ENCODE measurements around the gene ABCA1. TPM values are rescaled to one million over a fixed set of nuclear protein-coding genes. Genes with fewer than 3 reads are reported as not detected.
"Not testable (repeated sequence)": the region's sequence is repeated elsewhere in the genome, so short reads cannot be mapped to it uniquely, and the experiment has no call there.

Gene ABCA1
- total RNA-seq, 1 donor from 2014 or later: 30.7 TPM

GRCh38 chr9:104923289-104923688, 4.7 kb downstream of the ABCA1 start:
- H3K27ac ChIP-seq: no peak overlapping the region
- H3K36me3 ChIP-seq: no peaks in the 10 kb centered on the region
- peaks cover 63% of the 10 kb centered on the region for H3K4me1 ChIP-seq
- peak overlapping the region in 1 of 2 donors; percentile 3 for H3K4me3 ChIP-seq
- no peak for TF ChIP-seq POLR2A (IDR thresholded peaks at IDR 0.05)
- TF ChIP-seq POLR2AphosphoS5 (IDR thresholded peaks at IDR 0.05; ENCODE audit: insufficient read depth in 1 of 2, low read depth in 1 of 2): no peak
- no peak for TF ChIP-seq CTCF (IDR thresholded peaks at IDR 0.05)
- no peak for DNase-seq (ENCODE audit: extremely low spot score in 2 of 2)
- H3K27me3 ChIP-seq: no peaks in the 10 kb centered on the region
- H3K9me3 ChIP-seq: no peaks in the 10 kb centered on the region
- intact Hi-C loops (cut with DNase I): loop anchor here (5.0 to 10.0 kb wide), 2 partner anchors 56 to 142 kb away; no protein-coding TSS in a partner anchor

DNA sequence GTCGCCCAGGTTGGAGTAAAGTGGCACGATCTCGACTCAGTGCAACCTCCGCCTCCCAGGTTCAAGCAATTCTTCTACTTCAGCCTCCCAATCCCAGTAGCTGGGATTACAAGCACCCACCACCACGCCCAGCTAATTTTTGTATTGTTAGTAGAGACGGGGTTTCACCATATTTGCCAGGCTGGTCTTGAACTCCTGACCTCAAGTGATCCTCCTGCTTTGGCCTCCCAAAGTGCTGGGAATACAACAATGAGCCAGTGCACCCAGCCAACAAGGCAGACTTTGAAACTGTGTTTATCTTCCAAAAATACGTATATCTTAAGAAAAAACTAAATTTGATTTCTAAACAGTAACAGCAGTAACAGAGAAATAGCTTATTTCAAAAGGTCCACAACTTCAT, 5.2 kb downstream of the ABCA1 start:
- not testable (repeated sequence) for DNase-seq (ENCODE audit: extremely low spot score in 2 of 2); H3K4me3 ChIP-seq; H3K9me3 ChIP-seq; H3K27me3 ChIP-seq; H3K36me3 ChIP-seq; H3K27ac ChIP-seq
- H3K4me1 ChIP-seq: peaks cover 64% of the 10 kb centered on the region
- intact Hi-C loops (cut with DNase I): loop anchor here (5.0 to 10.0 kb wide), 2 partner anchors 55 to 142 kb away; no protein-coding TSS in a partner anchor

DNA sequence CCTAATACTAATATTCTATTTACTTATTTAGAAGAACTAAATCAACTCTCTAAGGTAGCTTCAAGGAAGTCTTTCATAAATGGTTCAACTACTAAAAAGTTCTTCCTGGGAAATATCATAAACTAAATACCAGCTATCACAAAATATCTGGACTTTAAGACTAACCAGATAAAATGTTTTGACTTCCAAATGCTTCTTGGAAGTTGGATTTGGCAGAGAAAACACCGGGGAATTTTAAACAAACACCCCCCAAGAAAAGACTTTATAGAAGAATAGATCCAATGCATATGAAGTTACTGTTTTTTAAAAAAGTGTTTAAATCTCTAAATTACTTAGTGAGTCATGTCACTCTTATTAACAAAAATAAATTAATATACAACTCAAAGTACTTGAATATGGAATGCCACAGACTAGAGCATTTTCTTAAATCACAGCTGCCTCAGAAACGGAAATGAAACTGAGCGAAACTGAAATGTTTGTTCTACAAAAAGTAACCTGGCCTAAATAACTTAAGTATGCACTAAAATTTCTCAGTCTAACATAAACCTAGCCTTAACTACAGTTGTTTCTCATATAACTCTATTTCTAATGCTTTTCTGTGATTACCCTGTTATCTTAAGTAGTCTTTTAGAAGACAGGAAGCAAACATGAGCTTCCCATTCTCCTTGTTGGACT, 6.8 kb downstream of the ABCA1 start:
- no peak for DNase-seq (ENCODE audit: extremely low spot score in 2 of 2)
- TF ChIP-seq POLR2A (IDR thresholded peaks at IDR 0.05) (no peak), POLR2AphosphoS5 (IDR thresholded peaks at IDR 0.05; ENCODE audit: insufficient read depth in 1 of 2, low read depth in 1 of 2) (no peak), CTCF (IDR thresholded peaks at IDR 0.05) (no peak)
- Histone ChIP-seq H3K36me3 (no peaks in the 10 kb centered on the region), H3K27ac (no peak overlapping the region), H3K4me3 (no peak overlapping the region), H3K27me3 (no peaks in the 10 kb centered on the region), H3K4me1 (peaks cover 70% of the 10 kb centered on the region), H3K9me3 (no peaks in the 10 kb centered on the region)
- intact Hi-C loops (cut with DNase I): loop anchor here (5.0 to 10.0 kb wide), 2 partner anchors 54 to 144 kb away; no protein-coding TSS in a partner anchor

DNA sequence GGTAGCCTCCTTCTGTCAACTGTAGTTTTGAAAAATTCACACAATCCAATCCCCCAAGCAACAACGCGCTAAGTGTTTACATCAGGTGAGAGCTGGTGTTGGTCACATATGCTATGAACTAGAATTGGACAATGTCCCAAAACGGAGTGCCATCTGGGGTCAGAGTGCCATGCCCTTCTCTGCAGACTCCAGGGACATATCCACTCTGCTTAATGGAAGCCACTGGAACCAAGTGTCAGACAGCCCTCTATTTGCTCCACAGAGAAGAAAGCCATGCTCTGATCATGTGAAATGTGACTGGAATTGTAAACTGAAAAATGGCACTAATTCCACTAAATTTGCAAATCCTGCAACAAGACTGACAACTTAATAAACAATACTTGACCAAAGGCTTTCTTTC, 12.2 kb downstream of the ABCA1 start:
- intact Hi-C loops (cut with DNase I): no loop called here

GRCh38 chr9:104915049-104915448, 12.9 kb downstream of the ABCA1 start:
- peaks cover 78% of the 10 kb centered on the region for H3K4me1 ChIP-seq
- no peak for DNase-seq (ENCODE audit: extremely low spot score in 2 of 2)
- no peaks in the 10 kb centered on the region for H3K27me3 ChIP-seq
- no peak overlapping the region for H3K27ac ChIP-seq
- no peak overlapping the region for H3K4me3 ChIP-seq
- H3K36me3 ChIP-seq: no peaks in the 10 kb centered on the region
- intact Hi-C loops (cut with DNase I): no loop called here
- TF ChIP-seq POLR2A (IDR thresholded peaks at IDR 0.05) (no peak), POLR2AphosphoS5 (IDR thresholded peaks at IDR 0.05; ENCODE audit: insufficient read depth in 1 of 2, low read depth in 1 of 2) (no peak), CTCF (IDR thresholded peaks at IDR 0.05) (no peak)
- no peaks in the 10 kb centered on the region for H3K9me3 ChIP-seq

More for the DNA sequence above, 12.2 kb downstream of the ABCA1 start:
- no peaks in the 10 kb centered on the region for H3K27me3 ChIP-seq
- H3K4me3 ChIP-seq: no peak overlapping the region
- no peak overlapping the region for H3K27ac ChIP-seq
- TF ChIP-seq POLR2AphosphoS5 (IDR thresholded peaks at IDR 0.05; ENCODE audit: insufficient read depth in 1 of 2, low read depth in 1 of 2): no peak
- no peak for TF ChIP-seq CTCF (IDR thresholded peaks at IDR 0.05)
- no peak for TF ChIP-seq POLR2A (IDR thresholded peaks at IDR 0.05)
- H3K4me1 ChIP-seq: peaks cover 76% of the 10 kb centered on the region
- H3K9me3 ChIP-seq: no peaks in the 10 kb centered on the region
- H3K36me3 ChIP-seq: no peaks in the 10 kb centered on the region
- no peak for DNase-seq (ENCODE audit: extremely low spot score in 2 of 2)

Measured in vagina (tissue), 2 donors.